ENCODE results near the gene CALD1. TPM values are rescaled to one million over a fixed set of nuclear protein-coding genes. Genes with fewer than 3 reads are reported as not detected.
"Not testable (repeated sequence)": the region's sequence is repeated elsewhere in the genome, so short reads cannot be mapped to it uniquely, and the experiment has no call there.

CALD1 gene
- total and polyA plus RNA-seq, 7 donors = 34.7 to 2,150 (median 1,069) TPM

GRCh38 chr7:134966691-134967090, 187.3 kb downstream of the CALD1 start:
- no peaks in the 10 kb centered on the region for H3K9me3 ChIP-seq
- no peaks in the 10 kb centered on the region for H3K27me3 ChIP-seq
- H3K4me3 ChIP-seq = no peak overlapping the region
- no peak for DNase-seq
- H3K36me3 ChIP-seq = peaks cover 29 to 90% (median 48%) of the 10 kb centered on the region in 4 donors
- peak overlapping the region in 2 of 4 donors; percentile 13 to 48 for H3K27ac ChIP-seq
- TF ChIP-seq, protein P1, sequence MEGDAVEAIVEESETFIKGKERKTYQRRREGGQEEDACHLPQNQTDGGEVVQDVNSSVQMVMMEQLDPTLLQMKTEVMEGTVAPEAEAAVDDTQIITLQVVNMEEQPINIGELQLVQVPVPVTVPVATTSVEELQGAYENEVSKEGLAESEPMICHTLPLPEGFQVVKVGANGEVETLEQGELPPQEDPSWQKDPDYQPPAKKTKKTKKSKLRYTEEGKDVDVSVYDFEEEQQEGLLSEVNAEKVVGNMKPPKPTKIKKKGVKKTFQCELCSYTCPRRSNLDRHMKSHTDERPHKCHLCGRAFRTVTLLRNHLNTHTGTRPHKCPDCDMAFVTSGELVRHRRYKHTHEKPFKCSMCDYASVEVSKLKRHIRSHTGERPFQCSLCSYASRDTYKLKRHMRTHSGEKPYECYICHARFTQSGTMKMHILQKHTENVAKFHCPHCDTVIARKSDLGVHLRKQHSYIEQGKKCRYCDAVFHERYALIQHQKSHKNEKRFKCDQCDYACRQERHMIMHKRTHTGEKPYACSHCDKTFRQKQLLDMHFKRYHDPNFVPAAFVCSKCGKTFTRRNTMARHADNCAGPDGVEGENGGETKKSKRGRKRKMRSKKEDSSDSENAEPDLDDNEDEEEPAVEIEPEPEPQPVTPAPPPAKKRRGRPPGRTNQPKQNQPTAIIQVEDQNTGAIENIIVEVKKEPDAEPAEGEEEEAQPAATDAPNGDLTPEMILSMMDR (IDR thresholded peaks at IDR 0.05) = no peak
- intact Hi-C loops (cut with DNase I) = no loop called here
- WGBS, 2 donors = 28 to 65% methylated on average over 3 of the region's 3 CpGs
- peaks cover 0 to 15% (median 11%) of the 10 kb centered on the region in 4 donors for H3K4me1 ChIP-seq

DNA sequence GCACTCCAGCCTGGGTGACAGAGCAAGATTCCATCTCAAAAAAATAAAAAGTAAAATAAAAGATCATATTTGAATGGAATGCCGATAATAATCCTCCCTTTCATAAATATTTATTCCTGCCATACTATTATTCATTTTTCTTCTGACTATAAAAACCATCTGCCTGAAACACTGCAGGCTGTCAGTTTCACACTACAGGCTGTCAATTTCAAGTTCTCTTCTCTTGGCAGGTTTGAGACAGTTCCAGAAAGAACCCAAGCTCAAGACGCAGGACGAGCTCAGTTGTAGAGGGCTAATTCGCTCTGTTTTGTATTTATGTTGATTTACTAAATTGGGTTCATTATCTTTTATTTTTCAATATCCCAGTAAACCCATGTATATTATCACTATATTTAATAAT, 188.7 kb downstream of the CALD1 start:
- peaks cover 29 to 75% (median 48%) of the 10 kb centered on the region in 4 donors for H3K36me3 ChIP-seq
- TF ChIP-seq POLR2A (IDR thresholded peaks at IDR 0.05) = no peak
- TF ChIP-seq POLR2AphosphoS5 (IDR thresholded peaks at IDR 0.05) = peak in 1 of 4 donors; percentile 28
- TF ChIP-seq EP300 (IDR thresholded peaks at IDR 0.05) = no peak
- TF ChIP-seq, protein P1 (IDR thresholded peaks at IDR 0.05) = no peak
- peaks cover 0 to 3% (median under 1%) of the 10 kb centered on the region in 4 donors for H3K4me1 ChIP-seq
- H3K27ac ChIP-seq = peak overlapping the region in 1 of 4 donors; percentile 48
- no peak for DNase-seq
- H3K27me3 ChIP-seq = no peaks in the 10 kb centered on the region
- H3K4me3 ChIP-seq = no peak overlapping the region
- WGBS, 2 donors = 87 to 92% methylated on average over 4 of the region's 4 CpGs
- H3K9me3 ChIP-seq = no peaks in the 10 kb centered on the region
- intact Hi-C loops (cut with DNase I) = no loop called here

- H3K27ac ChIP-seq; DNase-seq; H3K27me3 ChIP-seq; H3K9me3 ChIP-seq; intact Hi-C loops (cut with DNase I); H3K36me3 ChIP-seq; H3K4me3 ChIP-seq; H3K4me1 ChIP-seq: not testable (repeated sequence)
- WGBS, 2 donors = 97% methylated on average over 3 of the region's 3 CpGs
These were observed 202.2 kb downstream of the CALD1 start for GRCh38 chr7:134981645-134982044.

DNA sequence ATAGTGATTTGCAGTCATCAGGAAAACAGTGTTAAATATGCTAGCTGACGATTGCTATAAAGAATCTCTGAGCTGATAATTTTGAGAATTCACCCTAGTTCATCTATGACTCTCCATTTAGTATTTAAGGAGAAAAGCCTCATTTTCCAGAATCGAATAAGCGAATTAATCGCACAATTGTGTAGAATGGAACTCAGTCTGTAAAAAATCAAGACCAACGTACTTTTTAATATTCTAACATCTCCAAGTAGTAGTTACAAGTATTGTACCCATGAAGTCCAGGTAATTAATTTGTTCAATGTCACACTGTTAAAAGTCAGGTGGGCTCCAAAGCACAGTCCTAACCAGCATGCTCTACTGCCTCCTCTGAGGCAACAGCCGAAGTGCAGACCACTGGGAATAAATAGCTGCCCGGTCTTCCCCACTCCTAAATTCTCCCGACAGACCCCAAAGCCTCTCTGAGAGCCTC, 206.5 kb downstream of the CALD1 start:
- H3K9me3 ChIP-seq = no peaks in the 10 kb centered on the region
- H3K27me3 ChIP-seq = no peaks in the 10 kb centered on the region
- H3K4me3 ChIP-seq = peak overlapping the region; percentile 63 to 83 (median 73)
- H3K36me3 ChIP-seq = no peaks in the 10 kb centered on the region
- WGBS, 2 donors = 46 to 55% methylated on average over 8 of the region's 8 CpGs
- peak overlapping the region; percentile 89 to 93 (median 92) for H3K27ac ChIP-seq
- intact Hi-C loops (cut with DNase I) = loop anchor here (2.0 kb wide), 3 partner anchors 161 to 297 kb away; partner anchors contain the start of gene CALD1
- TF ChIP-seq POLR2A (IDR thresholded peaks at IDR 0.05) = no peak
- peaks cover 0 to 18% (median 11%) of the 10 kb centered on the region in 4 donors for H3K4me1 ChIP-seq
- DNase-seq = no peak

DNA sequence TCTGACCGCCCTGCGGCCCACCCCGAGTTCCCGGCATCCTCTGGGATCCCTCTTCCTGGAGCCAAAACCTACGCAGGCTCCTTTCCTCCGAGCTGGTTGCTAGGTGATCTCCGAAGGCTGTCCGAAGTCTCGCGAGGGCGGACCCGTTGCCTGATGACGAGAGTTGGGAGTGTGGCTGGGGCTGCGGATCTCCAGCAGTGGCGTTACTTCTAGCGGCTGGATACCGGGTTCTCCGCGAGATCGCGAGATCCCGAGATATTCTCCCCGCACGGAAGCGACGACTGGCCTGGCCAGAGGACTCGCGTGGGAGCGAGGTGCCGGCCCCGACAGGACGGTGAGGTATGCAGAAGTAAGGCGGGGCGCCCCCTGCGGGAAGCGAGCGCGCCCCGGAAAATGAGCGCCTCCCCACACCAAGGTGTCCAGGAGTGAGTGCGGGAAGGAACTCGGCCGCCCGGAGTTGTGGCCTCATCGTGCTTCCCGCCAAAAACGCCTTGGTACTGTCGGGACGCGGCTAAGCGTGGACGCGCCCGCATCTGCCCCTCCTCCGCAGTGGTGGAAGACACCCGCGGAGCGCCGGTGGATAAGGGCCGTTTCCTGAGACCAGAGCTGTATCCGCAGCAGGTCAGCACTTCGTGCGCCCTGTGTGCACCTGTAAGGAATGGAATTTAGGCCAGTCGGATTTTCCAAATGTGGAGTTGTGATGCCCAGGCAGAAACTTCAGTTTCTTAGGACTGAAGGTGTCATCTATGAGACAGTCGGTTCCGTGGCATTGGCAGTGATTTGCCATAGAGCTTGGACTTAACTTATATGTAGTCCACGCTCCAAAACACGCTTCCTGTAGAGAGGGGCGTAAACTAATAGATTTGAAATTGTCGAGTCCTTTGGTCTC, 207.2 kb downstream of the CALD1 start, which contains the start of gene AGBL3:
TSS of gene AGBL3 (plus strand) at position 146 of the 889 bp plus-strand sequence. CDS start 1,426 bp downstream, outside the sequence.
- no peaks in the 10 kb centered on the region for H3K27me3 ChIP-seq
- intact Hi-C loops (cut with DNase I) = loop anchor here (1.0 to 2.0 kb wide), 4 partner anchors 160 to 298 kb away; partner anchors contain the start of genes CALD1 and CYREN

More for the DNA sequence above, 207.2 kb downstream of the CALD1 start, which contains the start of gene AGBL3:
- H3K36me3 ChIP-seq = no peaks in the 10 kb centered on the region
- H3K27ac ChIP-seq = peak within 1 kb of the TSS; percentile 89 to 93 (median 92)
- DNase-seq = peak; percentile 99
- WGBS, 2 donors = 0% methylated on average over 70 of the region's 70 CpGs
- H3K4me3 ChIP-seq = peak within 1 kb of the TSS; percentile 63 to 83 (median 73)
- H3K4me1 ChIP-seq = peaks cover 0 to 18% (median 11%) of the 10 kb centered on the region in 4 donors
- H3K9me3 ChIP-seq = no peaks in the 10 kb centered on the region
- TF ChIP-seq EP300 (IDR thresholded peaks at IDR 0.05) = peak in 1 of 4 donors; percentile 50
- peak; percentile 50 to 79 (median 77) for TF ChIP-seq POLR2AphosphoS5 (IDR thresholded peaks at IDR 0.05)
- peak in 1 of 2 donors; percentile 39 for TF ChIP-seq POLR2A (IDR thresholded peaks at IDR 0.05)
- TF ChIP-seq, protein P1 (IDR thresholded peaks at IDR 0.05) = peak; percentile 55 to 75 (median 64)
